ENCODE results near the gene EFCAB12. TPM values are rescaled to one million over a fixed set of nuclear protein-coding genes. Genes with fewer than 3 reads are reported as not detected.

Gene EFCAB12
- total and polyA plus RNA-seq, 2 of the 4 experiments (the other 2 are of a cell fraction), result under 0.01 to 0.17 TPM

DNA sequence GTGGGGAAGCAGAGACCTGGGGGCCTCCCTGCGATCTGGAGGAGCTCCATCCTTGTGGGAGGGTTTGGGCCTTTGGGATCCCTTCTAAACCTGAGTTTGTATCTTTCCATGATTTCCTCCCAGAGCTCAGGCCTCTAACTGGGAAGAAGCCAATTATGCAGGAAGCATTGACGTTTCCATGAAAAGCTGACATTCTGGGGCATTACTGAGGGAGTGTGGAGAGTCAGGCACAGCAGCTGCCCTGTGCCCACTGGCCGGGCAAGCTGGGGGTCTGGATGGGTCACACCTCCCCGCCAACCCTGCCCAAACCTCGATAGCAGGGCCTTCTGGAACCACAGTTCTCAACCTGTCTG, 74.9 kb downstream of the EFCAB12 start:
- in situ Hi-C loops (cut with MboI; ENCODE audit: low sequenced_read_pairs), result no loop called here
- Histone ChIP-seq H3K27me3 (ENCODE audit: control insufficient read depth, insufficient read depth, low read length) (peaks cover 12% of the 10 kb centered on the region), H3K4me1 (ENCODE audit: control insufficient read depth, insufficient read depth, low read length) (no peaks in the 10 kb centered on the region), H3K18ac (ENCODE audit: low read depth, low read length) (no peak overlapping the region), H4K20me1 (ENCODE audit: insufficient read depth, low read length) (no peaks in the 10 kb centered on the region), H3K9me3 (ENCODE audit: control insufficient read depth, insufficient read depth, low read length) (no peaks in the 10 kb centered on the region), H3K27ac (ENCODE audit: insufficient read depth, low read length) (no peak overlapping the region), H3K4me3 (ENCODE audit: insufficient read depth, low read depth, low read length) (no peak overlapping the region), H3K56ac (ENCODE audit: extremely low read depth, insufficient read depth, low read length) (no peak overlapping the region), H2BK15ac (ENCODE audit: low read depth, low read length) (no peak overlapping the region), H3K36me3 (ENCODE audit: control insufficient read depth, insufficient read depth, low read length) (no peaks in the 10 kb centered on the region), H3K23ac (ENCODE audit: low read depth, low read length) (no peak overlapping the region), H2AK5ac (ENCODE audit: low read depth, low read length) (no peak overlapping the region), H3K9me1 (ENCODE audit: insufficient read depth, low read length) (no peaks in the 10 kb centered on the region), H2BK20ac (ENCODE audit: low read depth, low read length) (no peak overlapping the region), H3K79me1 (ENCODE audit: low read depth in 1 of 2, low read length in 2 of 2) (no peaks in the 10 kb centered on the region), H2BK5ac (ENCODE audit: low read depth, low read length, poor library complexity, severe bottlenecking) (no peak overlapping the region), H2BK120ac (ENCODE audit: low read depth, low read length) (no peak overlapping the region), H4K91ac (ENCODE audit: insufficient read depth, low read depth, low read length) (no peak overlapping the region), H2AFZ (replicated peaks; ENCODE audit: low read length, poor library complexity) (no peak overlapping the region), H3K14ac (replicated peaks; ENCODE audit: low read depth, low read length) (no peak overlapping the region), H3K4me2 (ENCODE audit: low read depth, low read length) (no peak overlapping the region), H4K8ac (ENCODE audit: low read depth in 2 of 2, low read length in 2 of 2) (no peak overlapping the region), H3K4ac (ENCODE audit: low read depth, low read length) (no peak overlapping the region), H3K9ac (ENCODE audit: low read depth, low read length) (no peak overlapping the region), H4K5ac (ENCODE audit: low read depth, low read length) (no peak overlapping the region), H2AK9ac (replicated peaks; ENCODE audit: low read depth, low read length, poor library complexity) (no peak overlapping the region)
- WGBS, 2 experiments (ENCODE audit: extremely low coverage in 2 of 2, insufficient read length in 1 of 2), result 36% methylated on average over 2 of the region's 5 CpGs; no CpG with 5 or more reads in 1 of the 2 experiments
- ChIA-PET CTCF (interaction anchor here (0.6 kb wide), 1 partner anchor 1181 kb away, joined by 4 read pairs; no protein-coding TSS in a partner anchor), POLR2A (ENCODE audit: unreplicated experiment) (no interaction called here)
- no peak for ATAC-seq (ENCODE audit: low read depth)
- dilution Hi-C loops (cut with HindIII; ENCODE audit: low sequenced_read_pairs, unreplicated experiment), result no loop called here
- TF ChIP-seq BHLHE40 (IDR thresholded peaks at IDR 0.05; ENCODE audit: low read depth, low read length) (no peak), RAD21 (IDR thresholded peaks at IDR 0.05; ENCODE audit: low read length) (no peak), CTCF (conservative IDR thresholded peaks at IDR 0.05; ENCODE audit: low read depth, low read length) (no peak), SMC3 (IDR thresholded peaks at IDR 0.05; ENCODE audit: low read depth, low read length) (no peak), CEBPB (IDR thresholded peaks at IDR 0.05; ENCODE audit: low read depth, low read length) (no peak), CHD1 (IDR thresholded peaks at IDR 0.05; ENCODE audit: low read depth, low read length) (no peak)
- TF ChIP-seq, protein P1, sequence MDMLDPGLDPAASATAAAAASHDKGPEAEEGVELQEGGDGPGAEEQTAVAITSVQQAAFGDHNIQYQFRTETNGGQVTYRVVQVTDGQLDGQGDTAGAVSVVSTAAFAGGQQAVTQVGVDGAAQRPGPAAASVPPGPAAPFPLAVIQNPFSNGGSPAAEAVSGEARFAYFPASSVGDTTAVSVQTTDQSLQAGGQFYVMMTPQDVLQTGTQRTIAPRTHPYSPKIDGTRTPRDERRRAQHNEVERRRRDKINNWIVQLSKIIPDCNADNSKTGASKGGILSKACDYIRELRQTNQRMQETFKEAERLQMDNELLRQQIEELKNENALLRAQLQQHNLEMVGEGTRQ (IDR thresholded peaks at IDR 0.05; ENCODE audit: low read depth, low read length), result no peak
- BruUV-seq (replicated peaks), result no TSS peak
- no peak for DNase-seq
- intact Hi-C loops (cut with micrococcal nuclease), result no loop called here
